ENCODE results near the gene CRAMP1.
A peak's percentile ranks its signal among the peaks of the same experiment; 100 is the strongest.

DNA sequence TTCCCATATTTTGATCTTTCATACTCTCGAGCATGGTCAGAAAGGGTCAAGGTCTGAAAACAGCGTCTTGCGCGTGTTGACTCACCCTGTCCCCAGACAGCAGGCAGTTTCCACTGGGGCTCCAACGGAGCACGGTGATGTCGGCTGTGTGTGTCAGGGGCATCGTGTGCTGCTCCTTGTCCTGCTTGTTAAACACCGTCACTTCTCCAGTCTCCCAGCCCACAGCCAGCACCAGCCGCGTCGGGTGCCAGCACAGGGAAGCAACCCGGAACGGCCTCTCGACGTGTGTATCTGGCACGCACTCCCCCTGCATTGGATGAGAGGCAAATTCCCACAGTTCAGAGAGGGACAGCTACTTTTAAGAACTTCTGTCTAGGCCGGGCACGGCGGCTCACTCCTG is 9.9 kb upstream of the CRAMP1 start:
- peak; percentile 39 to 85 for TF ChIP-seq POLR2A (IDR thresholded peaks at IDR 0.05)
- TF ChIP-seq, protein P1, sequence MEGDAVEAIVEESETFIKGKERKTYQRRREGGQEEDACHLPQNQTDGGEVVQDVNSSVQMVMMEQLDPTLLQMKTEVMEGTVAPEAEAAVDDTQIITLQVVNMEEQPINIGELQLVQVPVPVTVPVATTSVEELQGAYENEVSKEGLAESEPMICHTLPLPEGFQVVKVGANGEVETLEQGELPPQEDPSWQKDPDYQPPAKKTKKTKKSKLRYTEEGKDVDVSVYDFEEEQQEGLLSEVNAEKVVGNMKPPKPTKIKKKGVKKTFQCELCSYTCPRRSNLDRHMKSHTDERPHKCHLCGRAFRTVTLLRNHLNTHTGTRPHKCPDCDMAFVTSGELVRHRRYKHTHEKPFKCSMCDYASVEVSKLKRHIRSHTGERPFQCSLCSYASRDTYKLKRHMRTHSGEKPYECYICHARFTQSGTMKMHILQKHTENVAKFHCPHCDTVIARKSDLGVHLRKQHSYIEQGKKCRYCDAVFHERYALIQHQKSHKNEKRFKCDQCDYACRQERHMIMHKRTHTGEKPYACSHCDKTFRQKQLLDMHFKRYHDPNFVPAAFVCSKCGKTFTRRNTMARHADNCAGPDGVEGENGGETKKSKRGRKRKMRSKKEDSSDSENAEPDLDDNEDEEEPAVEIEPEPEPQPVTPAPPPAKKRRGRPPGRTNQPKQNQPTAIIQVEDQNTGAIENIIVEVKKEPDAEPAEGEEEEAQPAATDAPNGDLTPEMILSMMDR (IDR thresholded peaks at IDR 0.05): no peak

All from adrenal gland (tissue), 5 donors.